NOMO-1 treated with dmso at 0.1 percent for 144 hours (cell line): ENCODE results near the gene CRELD2.

Source experiments
- DNase-seq: peaks from one replicate; lab custom pipeline; 2025; ENCODE audit not compliant: unreplicated experiment; lab: John Stamatoyannopoulos, UW

The CRELD2 gene

DNA sequence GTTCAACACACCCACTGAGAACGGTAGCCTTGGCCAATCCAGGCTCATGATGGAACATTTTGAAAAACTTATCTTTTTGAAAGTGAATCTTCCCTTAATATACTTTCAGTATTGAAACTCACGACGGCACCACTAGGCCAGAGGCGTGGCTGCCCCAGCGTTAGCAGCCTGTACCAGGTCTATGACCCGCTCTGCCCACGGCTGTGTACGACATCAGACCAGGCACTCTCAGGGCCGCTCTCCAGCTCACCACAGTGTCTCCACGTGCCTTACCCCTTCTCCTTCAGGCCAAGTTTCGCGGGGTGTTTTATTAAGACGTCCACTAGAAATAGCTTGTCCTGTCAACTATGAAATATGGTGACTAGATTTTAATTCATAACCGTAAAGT lies 31.4 kb upstream of the CRELD2 start:
- DNase-seq = no peak

DNA sequence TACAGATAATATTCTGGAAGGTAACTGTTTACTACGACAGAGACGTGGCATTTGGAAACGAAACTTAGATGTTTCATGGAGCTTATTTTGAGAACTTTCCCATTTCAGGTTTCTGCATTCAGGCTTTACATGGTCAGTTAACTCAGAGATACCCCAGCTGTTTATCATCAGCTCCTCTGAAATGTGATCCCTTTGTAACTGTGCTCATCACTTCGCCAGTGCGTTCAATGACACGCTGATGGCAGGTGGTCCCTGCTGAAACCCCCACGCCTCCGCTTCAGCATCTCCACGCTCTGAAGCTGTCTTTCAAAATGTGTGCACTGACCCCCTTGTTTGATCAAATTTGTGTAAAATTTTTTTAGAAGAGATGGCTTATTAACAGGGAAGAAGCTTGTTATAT lies 30.7 kb upstream of the CRELD2 start:
- DNase-seq = no peak

DNA sequence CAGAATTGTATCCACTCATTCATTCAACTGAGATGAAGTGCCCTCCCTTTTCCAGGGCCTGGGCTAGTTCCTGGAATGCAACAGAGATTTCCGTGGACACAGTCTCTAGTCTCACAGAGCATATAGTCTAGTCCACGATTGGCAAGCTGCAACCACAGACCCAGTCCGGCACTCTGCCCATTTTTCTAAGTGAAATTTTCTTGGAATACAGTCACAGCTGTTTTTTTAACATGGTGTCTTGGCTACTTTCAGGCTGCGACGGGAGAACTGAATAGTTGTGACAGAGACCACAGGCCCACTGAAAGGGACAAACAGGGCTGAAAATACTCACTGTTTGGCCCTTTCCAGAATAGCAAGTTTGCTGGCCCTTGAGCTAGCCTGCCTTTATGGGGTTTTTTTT lies 29.4 kb upstream of the CRELD2 start:
- DNase-seq = no peak

DNA sequence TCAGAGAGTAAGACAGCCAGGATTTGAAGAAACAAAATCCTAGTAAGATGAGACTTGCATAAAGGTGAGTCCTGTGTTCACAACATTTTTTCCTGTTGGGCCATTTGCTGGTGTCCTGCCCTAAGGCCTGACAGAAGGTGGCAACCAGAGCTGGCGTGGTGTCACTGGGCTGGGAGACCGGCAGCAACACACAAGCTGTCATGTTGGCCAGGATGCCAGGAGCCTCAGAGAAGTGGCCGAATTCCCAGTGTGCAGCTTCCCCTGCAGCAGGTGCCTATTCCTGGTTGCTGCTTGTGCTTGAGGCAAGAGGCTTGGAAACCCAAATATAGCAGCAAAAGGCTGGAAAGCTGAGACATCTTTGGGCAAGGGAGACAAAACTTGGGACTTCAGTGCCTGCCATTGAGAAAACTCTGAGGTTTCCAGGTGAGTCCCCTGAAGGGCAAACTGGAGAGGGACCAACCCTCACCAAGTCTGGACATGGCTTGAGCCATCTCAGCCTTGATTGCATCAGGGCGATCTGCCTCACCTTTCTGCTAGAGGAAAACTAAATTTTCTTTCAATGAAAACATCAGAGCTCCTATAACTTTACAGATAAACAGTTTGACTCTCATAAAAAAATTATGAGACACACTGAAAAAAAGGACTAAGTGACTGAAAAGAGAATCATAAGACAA lies 26.1 kb upstream of the CRELD2 start:
- DNase-seq = no peak

DNA sequence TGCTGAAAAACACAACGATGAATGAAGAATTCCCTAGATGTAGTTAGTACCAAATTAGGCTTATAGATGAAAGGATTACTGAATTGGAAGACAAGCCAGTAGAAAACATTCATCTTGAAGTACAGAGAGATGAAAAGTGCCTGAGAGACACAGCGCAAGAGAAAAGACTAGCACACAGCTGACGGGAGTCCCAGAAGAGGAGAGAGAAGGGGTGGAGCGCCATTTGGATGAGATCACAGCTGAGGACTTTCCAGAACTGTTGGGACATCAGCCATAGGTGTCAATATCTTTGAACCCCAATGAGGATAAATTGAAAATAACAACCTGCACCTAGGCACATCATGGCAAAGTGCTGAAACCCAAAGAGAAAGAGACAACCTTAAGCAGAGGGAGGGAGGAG lies 25.4 kb upstream of the CRELD2 start:
- DNase-seq = no peak

DNA sequence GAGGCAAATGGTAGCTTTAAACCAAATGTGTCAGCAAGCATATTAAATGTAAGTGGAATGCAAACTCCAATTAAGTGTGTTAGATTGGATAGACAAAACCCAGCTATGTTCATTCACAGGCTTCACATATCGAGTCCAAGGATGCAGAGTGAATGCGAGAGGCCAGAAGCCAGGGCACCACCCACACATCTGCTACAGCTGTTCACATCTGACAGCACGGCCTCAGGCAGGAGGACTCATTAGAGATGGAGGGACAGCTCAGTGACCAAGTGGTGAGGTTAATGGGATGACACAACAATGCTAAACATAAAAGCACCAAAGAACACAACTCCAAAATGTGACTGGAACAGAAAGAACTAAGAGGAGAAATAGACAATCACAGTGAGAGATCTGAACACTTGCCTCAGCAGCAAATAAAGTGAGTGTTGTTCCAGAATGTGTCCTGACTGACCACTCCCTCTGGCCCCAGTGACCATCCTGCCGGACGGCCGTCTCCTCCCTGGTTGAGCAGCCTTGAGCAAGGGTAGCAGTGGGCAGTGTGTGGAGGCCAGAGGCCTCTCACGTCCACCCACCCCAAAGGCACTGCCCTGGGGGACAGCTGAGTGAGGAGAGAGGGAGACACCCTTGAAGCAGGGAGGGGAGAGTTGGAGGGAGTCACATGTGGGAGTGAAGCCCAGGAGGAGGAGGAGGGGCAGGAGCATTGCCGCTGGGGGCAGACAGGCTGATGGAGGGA lies 23.9 kb upstream of the CRELD2 start:
- DNase-seq = no peak

DNA sequence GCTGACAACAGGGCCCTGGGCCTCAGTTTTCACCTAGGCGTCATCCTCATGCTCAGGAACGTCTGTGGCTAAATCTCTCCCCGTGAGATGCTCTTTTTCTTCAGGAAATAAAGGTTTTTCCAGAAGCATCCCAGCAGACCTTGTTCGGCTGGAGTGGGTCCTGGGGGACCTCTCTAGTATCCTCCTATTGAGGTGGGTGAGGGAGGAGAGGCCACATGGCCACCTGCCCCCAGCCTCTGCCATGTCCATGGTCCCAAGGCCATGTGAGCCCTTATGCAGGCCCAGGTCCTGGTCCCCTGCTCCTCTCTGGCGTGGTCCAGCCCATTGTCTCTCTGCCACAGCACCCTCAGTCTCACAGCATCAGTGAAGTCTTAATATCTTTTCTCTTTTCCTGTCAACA lies 22.2 kb upstream of the CRELD2 start:
- no peak for DNase-seq

DNA sequence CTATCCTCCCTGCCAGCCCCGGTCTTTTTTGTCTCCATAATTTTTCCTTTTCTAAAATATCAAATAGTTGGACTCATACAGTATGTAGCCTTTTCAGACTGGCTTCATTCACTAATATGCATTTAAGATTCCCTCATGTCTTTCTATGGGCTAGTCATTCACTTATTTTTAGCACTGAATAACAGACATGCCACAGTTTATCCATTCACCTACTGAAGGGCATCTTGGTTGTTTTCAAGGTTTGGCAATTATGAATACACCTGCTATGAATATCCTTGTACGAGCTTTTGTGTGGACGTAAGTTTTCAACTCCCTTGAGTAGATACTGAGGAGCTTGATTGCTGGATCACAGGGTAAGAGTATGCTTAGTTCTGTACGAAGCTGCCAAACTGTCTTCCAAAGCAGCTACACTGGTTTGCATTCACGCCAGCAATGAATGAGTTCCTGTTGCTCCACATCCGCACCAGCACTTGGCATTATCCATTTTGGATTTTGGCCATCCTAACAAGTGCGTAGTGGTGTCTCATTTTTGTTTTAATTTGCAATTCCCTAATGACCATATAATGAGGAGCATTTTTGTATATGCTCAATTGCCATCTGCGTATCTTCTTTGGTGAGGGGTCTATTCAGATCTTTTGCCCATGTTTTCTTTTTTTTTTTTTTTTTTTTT lies 21.3 kb upstream of the CRELD2 start:
- no peak for DNase-seq

DNA sequence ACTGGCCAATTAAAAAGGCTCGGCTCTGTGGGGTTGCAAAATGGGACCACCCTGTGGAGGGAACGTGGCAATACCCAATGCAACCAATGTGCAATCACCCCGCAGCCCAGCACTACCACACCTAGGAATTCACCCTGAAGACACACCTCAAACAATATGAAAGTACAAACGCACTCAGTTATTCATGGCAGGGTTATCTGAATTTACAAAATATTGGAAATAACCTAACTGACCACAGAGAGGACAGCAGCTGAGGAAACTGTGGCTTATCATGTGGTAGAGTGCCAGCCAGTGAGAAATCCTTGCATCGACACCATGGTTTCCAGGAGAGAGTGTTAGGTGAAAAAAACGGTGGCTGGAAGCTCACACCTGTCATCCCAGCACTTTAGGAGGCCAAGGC lies 18.9 kb upstream of the CRELD2 start:
- DNase-seq = no peak

DNA sequence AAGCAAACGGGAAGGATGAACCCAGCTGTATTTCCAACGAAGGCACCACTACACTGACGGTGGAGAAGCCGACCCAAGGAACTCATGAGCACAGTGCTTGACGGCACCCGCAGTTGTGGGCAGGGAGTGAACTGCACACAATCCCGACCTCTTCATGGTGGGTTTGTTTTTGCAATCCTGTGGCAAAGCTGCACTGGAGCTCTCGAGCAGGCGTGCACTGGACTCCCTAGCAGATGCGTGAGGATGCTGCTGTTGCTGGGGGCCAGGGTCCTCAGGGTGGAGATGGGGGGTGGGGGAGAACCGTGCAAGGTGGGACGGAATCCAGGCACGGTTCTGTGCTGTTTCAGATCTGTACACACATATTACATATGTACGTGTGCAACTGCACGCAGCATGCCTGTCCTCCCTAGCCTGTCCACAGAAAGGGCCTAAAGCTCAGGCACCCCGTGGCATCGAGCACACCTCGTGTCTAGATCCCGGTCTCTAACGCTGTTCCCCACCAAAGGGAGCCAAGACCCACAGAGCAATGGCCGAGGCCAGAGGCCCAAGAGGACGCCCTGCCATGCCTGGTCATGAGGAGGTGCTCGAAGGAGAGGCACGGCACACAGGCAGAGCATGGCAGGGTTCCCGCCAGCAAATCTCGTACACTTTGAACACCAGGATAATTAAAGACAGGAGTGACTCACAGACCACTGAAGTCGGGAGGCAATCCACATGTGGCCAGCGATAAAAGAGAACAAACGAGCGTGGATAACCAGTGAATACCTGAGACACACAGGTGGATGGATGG lies 17.8 kb upstream of the CRELD2 start:
- DNase-seq = no peak

DNA sequence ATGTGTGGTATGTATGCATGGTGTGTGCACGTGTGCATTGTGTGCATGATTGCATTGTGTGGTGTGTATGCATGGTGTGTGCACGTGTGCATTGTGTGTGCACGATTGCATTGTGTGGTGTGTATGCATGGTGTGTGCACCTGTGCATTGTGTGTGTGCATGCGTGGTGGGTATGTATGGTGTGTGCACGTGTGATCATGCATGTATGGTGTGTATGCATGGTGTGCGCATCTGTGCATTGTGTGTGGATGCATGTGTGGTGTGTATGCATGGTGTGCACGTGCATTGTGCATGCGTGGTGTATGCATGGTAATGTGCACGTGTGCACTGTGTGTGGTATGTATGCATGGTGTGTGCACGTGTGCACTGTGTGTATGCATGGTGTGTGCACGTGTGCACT lies 17.0 kb upstream of the CRELD2 start:
- no peak for DNase-seq

DNA sequence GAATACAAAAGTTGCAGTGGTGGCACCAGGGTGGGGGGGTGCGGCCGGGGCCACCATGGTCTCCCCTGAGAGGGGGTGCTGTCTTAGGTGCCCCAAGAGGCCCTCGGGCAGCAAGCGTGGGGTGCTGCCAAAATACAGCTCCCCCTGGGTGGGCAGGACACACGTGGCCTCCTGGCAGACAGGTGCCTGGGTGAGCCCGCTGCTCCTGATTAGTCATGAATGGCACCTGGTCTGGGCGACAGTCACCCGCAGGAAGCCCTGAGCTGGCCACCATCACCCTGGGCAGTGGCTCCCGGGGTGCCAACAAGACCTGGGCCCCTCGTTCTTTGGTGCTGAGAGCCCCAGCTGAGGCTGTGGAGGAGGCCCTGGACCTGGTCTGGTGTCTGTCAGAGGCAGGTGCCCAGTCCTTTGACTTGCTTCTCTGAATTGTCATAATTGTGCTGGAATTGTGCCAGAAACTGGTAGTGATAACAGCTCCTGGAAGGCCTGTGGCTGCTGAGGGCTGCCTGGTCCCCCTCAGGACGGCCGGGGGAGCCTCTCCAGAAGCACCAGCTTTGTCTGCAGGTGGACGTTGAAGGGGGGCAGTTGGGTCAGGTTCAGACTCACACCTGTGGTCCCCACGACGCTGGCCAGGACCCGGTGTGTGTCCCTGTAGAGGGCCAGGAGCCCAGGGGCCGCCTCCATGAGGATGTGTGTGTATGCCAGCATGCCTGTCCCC lies 15.0 kb upstream of the CRELD2 start:
- DNase-seq = no peak

DNA sequence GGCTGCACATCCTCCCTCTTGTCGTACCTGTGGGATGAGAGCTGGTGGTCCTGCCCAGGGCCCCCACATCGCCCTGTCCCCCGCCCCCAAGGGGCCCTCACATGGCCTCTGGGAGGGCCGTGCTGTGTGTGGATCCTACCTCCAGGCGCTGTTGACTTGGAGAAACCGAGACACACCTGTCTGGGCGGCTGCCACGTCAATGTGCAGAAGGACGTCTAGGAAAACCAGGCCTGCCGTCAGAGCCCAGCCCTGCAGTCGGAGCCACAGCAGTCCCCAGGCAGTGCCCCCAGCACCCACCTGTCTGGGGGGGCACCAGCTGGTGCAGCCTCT lies 14.4 kb upstream of the CRELD2 start:
- DNase-seq = no peak

DNA sequence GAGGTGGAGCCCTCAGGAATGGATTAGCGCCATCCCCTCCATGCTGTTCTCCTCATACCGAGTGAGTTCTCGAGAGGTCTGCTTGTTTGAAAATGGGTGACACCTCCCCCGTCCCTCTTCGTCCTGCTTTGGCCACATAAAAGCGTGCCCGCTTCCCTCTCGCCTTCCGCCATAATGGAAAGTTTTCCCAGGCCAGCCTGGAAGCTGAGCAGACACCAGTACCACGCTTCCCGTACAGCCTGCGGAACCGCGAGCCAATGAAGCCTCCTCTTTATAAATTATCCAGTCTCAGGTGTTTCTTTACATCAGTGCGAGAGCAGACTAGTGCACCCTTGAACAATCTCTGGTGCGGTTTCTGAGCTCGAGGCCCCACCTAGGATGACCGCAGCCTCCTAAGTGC lies 13.0 kb upstream of the CRELD2 start:
- no peak for DNase-seq

DNA sequence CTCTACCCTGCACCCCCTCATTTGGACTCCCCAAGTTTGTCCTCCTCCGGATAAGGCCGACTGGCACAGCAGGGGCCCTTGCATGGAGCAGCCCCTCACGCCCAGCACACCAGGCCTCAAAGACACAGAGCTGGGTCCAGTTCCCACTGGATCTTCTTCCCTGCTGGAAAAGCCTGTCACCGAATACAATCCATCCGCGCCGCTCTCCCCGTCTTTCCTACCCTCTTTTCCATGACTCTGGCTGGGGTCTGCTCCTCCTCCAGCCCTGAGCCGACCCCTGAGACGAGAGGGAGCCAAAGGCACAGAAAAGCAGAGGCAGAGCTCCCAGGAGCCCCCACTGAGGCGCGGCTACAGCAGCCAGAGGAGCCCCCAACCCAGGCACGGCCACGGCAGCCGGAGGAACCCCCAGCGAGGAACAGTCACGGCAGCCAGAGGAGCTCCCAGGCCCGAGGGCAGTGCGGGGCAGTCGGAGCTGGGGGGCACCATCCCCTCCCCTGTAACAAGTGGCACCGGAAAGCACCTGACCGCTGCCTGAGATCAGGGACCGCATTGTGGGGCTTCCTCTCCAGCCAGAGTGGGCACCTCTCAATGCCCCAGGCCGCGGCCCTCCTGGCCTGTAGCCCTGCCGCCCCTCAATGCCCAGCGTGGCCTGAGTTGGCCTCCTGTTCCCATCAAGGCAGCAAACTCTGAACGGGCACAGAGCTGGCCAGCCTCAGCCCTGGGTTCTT lies 12.2 kb upstream of the CRELD2 start:
- DNase-seq = no peak

DNA sequence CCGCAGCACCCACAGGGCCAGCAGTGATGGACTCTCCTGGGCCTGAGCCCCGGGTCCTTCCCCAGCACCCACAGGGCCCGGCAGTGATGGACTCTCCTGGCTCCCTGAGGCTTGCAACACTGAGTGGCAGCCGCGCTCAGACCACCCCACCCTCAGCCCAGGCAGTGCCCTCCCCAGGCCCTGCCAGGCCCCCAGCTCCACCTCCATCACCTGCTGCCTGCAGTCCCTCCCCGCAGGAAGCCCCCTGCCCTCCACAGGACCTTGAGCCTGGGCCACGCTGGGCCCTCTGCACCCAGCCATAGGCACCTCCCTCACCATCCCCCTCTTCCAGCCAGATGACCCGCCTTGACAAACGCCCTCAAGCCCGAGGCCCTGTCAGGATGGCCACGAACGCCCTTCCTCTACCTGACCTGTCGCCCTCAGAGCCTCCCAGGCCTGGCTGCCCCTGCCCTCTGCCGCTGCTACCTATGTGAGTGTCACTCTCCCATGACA lies 11.6 kb upstream of the CRELD2 start:
- no peak for DNase-seq

DNA sequence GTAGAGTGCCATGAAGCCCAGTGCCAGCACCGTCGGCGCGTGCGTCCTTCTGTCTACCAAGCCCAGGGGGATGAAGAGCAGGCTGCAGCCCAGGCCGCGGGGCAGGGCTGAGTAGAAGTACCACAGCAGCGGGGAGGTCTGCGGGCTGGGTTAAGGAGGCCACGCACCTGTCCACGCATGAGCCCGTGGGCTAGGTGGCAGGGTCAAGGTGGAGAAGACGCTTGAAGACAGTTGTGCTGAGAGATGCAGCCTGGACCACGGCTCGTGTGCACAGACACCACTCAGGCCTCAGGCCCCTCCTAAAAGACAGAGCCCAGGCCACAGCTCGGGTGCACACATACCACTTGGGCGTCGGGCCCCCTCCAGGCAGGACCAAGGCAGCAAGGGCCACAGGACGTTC lies 10.6 kb upstream of the CRELD2 start:
- DNase-seq = no peak

DNA sequence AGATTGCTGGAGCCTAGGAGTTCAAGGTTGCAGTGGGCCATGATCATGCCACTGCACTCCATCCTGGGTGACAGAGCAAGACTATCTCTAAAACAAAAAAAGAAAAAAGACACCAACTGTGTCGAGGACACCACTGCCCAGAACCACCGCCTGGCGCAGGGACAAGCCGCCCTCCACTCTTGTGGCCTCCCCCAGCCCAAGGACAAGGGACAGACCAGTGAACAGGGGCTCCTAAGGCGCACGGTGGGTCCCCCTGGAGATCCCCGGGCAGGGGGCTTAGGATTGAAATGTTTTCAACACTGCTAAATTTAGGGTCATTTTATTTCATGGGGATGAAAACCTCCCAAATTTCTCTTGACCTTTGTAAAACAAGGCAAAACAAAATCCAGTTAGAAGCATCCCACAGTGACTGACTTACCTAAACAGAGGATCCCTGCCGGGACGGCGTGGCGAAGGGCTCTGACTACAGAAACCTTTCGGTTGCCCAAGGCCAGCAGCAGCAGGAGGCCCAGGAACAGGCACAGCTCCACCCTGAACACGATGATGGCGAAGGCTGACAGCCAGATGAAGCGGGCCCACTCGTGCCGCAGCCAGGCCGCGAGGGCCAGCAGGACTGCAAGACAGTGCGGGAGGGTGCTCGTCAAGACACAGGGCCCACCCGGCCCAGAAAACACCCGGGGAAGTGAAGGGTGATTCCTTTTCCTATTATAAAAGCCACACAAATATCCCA lies 8.8 kb upstream of the CRELD2 start:
- DNase-seq = no peak

DNA sequence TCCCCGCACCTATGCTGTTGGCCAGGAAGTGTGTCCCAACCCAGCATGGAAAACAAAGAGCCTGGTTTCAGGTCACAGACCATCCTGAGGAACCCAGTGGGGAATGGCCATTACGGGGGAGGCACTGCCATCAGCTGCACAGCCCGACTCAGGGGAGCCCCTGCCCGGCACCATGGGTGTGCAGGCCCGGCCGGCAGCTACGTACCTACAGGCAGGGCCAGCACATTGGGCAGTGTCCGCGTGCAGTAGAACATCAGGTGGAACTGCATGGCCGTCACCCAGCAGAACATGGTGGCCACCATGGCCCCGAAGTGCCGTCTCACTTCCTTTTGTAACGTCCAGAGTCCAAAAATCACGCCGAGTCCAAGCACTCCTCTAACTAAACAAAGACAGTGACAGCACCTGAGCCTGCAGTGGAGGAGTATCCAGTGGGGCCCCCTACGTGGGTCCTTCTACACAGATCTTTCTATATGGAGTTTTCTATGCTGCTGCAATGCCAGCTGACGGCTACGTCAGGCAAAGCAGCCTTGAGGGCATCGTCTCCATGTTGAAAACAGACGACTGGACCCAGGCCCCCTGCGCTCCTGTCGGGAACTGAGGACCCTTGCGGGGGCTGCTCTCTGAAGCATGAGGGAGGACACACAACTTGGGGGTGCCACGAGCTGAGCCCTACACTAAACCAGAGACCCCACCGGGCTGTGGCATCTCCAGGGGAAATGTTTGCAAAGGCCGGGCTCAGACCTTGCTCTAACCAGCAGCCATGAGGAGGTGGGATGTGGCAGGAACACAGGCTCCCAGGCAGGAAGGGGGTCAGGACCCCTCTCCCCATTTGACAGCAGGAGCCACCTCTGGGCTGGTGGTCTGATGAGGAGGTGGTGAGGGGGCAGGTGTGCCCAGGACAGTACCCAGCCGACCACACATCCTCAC lies 7.9 kb upstream of the CRELD2 start:
- no peak for DNase-seq
